CD4-positive, alpha-beta T cell treated with Interleukin-12 subunit alpha and Interleukin-12 subunit beta, for 1 hour (primary cell): Measurements from ENCODE around the gene PMEL.
"Not testable (repeated sequence)": the region's sequence is repeated elsewhere in the genome, so short reads cannot be mapped to it uniquely, and the experiment has no call there.

ENCODE experiments used
- DNase-seq: peaks from one replicate; pipeline ENCODE4 v3.0.0-alpha.2; 2020

PMEL gene

DNA sequence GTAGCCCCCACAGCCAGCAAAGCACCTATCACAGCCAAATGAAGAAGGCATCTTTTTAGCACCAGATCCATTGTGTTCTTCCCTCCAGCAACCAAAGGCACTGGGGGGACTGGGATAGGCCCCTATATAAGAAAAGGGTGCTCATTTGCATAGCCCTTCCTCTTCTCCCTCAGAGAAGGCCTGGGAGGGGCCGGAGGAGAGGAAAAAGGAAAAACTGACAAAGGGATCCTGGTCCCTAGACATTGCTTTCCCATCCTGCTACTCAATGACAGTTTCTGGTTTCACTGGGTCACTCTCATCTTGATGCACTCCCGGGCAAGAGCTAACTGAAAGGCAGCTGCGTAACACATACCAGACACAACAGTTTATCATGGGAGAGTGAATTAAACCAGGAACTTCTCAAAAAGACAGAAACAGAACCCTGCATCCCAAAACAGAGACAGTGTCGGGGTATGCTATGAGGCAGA is at the start of gene PMEL:
Gene PMEL (minus strand): TSS at position 102 of the 467 bp plus-strand sequence. CDS start 31 bp downstream, at position 71.
- DNase-seq = no peak

DNA sequence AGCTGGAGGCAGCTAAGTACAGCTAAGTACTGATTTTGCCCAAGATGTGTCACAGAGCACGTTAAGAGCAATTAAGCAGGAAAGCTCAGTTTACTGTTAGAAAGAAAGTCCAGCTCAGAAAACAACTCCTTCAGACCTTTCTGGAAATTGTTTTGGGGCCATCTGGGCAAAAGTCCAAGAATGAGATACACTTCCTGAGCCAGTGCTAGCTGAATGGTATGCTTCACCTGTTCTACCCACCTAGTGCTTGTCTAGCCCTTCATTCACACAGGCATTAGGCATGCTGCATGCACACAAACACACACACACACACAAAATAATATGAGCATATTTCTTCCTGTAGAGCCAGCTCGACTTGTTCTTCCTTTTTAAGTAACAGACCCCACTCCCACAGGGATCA is 48.4 kb upstream of the PMEL start:
- no peak for DNase-seq

DNA sequence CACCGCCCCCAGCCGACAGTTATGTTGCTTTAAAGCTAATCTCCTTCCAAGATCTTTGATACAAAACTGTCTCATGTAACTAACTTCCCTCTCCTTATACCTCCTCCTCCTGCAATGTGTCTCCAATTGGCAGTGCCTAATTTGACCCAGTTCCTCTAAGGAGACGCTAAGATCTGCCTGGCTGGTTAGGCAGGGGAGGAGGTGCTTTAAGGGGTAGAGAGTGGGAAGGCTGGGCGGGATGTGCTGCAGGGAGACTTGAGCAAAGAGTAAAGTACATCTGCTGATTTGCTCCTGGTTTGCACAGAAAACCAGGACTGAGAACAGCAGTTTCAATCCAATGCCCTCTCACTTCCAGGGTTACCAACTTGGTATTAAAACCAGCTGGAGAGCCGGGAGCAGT is 47.6 kb upstream of the PMEL start:
- DNase-seq = no peak

DNA sequence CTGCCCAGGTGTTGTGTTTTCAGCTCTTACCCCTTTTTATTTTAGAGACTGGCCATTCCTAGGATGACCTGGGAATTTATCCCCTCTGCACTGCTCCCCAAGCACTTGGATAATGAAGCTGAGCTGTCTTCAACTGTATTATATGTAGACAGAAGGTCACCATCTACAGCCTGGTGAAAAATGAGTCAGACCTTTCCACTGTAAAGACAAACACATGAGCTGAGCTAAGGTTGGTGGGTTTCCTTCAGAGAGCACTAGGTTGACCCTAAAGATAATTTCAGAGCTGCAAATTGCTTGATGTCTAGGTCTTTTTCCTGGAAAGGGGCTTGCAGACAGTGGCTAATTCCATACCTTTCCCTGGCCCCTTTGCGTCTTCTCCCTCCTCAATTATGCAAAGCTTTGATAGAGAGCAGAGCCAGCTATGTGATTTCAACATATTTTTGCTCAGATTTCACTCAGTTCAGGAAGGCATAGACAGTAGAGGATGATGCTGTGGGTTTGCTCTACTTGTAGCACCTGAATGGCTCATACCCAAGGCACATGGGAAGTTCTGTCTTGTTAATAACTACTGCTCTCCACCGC is 45.8 kb upstream of the PMEL start:
- DNase-seq = no peak

DNA sequence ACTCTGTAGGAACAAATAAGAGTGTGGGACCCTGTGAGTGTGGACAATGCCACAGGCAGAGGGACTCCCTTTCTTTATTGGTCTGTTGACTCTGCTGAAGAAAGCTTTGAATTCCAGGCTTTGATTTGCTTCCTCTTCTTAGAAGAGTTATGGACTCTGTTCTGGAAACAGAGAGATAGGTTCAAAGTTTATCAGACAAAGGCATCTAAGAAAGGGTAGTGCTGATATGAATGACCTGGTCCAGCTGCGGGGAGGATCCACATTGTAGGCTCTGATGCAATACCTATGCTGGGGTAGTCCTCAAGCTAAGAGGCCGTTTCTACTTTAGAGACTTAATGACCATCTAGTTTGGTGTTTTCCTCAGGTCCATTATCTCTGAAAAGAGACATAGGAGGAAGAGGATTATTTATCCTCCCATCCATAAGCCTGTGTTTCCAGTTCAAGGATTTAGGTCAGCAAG is 44.3 kb upstream of the PMEL start:
- no peak for DNase-seq

DNA sequence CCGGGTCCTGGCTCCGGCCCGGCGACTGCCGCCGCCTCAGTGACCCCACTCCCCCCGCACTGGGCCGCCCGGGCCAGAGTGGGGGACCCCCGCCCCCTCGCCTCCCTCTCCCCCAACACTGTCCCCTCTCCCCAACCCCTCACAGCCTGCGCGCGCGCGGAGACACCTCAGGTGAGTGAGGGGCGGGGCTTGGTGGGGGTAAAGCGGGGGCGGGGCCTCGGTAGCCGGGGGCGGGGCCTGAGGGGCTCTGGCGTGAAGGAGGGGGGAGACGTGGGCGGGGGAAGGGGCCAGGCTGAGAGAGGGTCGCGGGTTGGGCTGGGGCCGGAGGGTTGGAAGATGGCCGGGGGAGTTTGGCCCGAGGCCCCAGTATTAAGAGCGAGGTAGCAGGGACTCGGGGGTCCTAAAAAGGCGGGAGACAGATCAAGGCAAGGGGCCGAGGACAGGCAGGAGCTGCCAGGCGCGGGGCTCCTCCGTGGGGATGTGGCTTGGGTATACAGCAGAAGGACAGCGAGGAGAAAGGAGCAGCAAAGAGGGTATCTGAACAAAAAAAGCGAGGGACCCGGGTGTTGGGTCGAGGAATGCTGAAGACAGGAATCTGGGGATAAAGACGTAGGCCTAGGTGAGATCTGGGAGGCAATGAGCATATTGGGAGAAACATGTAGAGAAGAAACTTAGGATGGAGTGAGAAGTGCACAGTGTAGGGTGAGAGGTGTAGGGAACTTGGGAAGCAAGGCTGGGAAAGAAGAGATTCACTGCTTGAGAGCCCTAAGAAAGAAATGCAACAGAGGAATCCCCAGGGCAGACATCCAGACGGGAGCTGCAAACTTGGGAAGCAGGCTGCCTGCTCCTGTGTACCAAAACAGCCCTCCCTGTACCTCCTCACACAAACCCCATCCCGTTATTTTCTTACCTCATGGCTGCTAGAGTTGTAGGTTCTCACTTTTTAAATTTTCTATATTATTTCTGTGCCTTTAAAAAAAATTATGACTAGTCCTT is 42.0 kb upstream of the PMEL start:
- DNase-seq = peak; percentile 74

DNA sequence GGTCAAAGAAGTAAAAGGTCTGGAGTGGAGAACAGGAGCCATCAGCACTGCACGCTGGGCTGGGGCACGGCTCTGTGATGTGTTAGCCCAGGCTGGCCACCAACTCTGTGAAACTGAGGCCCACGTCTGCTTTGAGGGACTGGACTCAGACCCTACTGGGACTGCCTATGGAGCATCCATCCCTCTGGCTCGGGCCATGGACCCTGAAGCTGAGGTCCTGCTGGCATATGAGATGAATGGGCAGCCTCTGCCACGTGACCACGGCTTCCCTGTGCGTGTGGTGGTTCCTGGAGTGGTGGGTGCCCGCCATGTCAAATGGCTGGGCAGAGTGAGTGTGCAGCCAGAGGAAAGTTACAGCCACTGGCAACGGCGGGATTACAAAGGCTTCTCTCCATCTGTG is 38.4 kb upstream of the PMEL start:
- DNase-seq = no peak

DNA sequence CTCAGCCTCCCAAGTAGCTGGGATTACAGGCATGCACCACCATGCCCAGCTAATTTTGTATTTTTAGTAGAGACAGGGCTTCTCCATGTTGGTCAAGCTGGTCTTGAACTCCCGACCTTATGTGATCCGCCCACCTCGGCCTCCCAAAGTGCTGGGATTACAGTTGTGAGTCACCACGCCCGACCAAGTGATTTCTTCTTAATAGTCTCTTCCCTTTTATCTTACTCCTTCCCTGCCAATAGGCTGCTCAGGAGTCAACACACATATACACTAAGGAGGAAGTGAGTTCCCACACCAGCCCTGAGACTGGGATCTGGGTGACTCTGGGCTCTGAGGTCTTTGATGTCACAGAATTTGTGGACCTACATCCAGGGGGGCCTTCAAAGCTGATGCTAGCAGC is 37.5 kb upstream of the PMEL start:
- DNase-seq = not testable (repeated sequence)

DNA sequence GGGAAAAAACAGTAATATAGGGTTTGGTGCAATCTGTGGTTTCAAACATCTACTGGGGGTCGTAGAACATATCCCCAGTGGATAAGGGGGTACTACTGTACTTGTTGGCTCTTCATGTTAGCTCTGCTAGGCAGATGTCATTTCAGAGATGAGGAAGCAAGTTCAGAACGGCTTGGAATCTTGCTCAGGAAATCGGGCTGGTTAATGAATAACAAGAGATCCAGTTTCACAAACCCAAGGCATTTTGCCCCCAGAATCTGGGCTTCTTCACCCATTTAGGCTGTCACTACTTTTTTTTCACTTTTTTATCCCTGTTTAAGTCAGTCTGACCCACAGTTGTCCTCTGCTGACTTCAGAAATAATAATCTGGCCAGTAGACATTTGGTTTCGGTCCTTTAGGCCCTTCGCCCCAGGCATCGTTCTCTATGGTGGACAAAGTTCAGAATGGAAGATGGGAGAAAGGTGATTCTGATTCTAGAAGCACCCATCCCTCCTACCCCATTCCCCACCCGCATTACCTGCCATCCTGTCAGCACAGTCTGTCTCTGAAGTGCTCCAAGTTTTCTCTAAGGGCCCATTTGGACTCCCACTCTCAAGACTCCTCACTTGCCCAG is 35.8 kb upstream of the PMEL start:
- no peak for DNase-seq

DNA sequence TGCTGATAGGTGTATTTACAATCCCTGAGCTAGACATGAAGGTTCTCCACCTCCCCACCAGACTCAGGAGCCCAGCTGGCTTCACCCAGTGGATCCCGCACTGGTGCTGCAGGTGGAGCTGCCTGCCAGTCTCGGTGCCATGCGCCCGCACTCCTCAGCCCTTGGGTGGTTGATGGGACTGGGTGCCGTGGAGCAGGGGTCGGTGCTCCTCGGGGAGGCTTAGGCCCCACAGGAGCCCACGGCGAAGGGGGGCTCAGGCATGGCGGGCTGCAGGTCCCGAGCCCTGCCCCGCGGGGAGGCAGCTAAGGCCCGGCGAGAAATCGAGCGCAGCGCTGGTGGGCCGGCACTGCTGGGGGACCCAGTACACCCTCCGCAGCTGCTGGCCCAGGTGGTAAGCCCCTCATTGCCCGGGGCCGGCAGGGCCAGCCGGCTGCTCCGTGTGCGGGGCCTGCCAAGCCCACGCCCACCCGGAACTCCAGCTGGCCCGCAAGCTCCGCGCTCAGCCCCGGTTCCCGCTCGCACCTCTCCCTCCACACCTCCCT is 34.2 kb upstream of the PMEL start:
- DNase-seq = not testable (repeated sequence)

DNA sequence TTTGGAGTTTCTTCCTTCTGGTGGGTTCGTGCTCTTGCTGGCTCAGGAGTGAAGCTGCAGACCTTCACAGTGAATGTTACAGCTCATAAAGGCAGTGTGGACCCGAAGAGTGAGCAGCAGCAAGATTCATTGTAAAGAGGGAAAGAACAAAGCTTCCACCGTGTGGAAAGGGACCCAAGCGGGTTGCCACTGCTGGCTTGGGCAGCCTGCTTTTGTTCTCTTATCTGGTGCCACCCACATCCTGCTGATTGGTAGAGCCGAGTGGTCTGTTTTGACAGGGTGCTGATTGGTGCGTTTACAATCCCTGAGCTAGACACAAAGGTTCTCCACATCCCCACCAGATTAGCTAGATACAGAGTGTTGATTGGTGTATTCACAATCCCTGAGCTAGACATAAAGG is 33.7 kb upstream of the PMEL start:
- peak; percentile 16 for DNase-seq

DNA sequence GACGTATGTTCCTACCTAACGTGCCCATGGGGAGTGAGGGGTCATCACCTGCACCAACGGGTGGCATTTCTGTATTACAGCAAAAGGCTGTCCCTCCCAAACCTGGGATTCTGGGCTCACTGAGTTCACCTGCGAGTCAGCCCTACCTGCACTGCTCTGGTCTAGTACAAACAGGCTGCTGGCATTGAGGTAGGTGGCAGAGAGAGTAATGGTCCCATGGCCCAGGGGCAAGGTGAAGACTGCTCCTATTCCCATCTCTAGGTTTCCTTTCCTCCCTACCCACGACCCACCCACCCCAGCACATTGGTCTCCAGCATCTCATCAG is 31.7 kb upstream of the PMEL start:
- no peak for DNase-seq

DNA sequence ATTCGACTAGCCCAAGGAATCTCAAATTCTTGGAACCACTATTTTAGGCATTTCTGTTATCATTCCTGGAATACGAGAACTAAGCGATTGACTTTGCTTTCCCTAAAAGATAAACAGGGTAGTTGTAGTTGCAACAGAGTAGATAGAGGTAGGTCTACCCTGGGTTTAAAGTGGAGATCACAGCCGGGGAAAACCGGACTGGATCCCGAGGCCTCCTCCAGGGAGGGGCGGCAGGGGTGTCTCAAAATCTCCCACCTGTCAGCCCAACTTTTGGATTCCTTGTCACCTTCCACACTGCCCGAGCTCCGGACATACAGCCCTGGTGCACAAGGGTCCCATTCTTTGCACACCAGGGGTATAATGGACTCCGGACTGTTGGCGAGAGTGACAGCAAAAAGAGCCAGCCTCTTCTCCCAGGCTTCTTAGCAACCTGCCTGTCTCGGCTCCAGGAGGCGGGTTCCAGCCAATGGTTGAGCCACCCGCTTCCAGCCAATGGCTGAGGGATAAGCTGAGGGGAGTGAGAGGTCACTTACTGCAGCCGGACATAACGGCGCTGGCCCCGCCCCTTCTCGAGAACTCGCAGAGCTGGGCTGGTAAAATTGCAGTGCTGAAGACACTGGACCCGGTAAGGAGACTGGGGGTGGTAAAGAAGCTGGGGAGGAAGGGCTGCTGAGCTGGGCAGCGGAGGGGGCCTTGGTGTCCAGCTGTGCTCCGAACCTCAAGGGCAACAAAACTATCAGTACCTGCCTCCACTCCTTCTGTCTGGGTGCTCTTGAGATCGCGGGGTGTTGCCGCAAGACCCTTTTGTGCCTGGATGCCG is 31.1 kb upstream of the PMEL start, which contains the start of gene SUOX:
Gene SUOX (plus strand): TSS at position 562 of the 820 bp plus-strand sequence. CDS start 4,946 bp downstream, outside the sequence.
- DNase-seq = peak; percentile 36

DNA sequence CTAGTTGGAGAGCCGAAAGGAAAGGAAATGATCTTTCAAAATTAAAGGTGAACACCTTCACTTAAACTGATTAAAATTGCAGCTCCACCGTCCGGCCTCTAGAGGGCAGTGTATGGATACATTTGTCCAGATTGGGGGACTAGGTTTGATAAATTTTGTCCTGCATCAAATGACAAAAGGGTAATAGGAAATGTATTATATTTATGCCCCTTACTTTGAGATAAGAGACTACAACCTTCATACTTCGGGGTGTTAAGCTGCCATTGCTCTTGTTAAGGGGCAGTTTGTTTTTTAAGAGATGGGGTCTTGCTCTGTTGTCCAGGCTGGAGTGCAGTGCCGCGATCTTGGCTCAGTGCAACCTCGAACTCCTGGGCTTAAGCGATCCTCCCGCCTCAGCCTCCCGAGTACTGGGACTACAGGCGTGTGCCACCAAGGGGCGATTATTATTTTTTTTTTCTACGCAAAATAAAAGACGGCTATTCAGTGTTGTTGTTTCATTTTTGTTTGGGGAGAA is 30.4 kb upstream of the PMEL start:
- peak; percentile 82 for DNase-seq

DNA sequence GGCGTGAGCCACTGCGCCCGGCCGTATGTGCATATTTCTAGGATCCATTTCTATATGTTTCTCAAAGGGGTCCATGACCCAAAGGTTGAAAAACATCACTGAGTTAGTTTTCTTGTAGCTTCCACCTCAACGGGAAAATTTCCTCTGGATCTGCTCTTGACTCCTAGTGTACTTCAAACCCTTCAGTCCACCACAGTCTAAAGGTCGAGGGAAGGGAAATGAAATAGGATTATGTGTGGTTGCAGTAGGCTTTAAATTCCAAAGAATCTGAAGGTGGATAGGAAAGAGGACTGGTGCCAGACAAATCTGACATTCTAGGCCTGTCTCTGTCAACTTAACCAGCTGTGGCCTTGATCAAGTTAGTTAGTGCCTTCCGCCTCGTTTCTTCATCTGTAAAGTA is 29.5 kb upstream of the PMEL start:
- DNase-seq = no peak

DNA sequence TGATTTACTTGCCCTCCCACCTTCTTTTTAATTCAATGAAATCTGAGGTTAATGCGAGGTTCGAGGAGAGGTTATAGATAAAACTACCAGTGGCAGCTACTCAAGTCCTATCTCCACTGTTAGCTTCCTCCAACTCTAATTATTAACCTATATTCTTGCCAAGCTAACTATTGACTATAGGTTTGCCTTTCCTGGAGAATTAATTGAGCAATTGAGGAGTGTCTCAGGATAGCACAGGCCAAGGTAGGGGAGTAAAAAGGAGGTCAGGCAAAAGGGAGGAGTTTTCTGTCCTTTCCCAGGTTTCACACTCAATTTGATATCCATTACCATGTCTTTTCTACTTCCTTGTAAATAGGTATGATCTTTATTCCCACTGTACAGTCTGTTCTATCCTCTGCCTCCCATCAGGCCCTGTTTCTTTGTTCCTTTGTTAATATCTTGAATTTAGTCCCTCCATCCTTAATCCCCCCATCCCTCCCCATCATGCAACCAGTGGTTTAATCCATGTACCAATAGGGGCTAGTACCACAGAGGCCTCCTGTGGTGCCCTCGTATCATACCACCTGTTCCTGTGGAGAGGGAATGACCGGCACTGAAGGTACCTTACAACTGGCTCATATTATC is 27.5 kb upstream of the PMEL start:
- DNase-seq = no peak

DNA sequence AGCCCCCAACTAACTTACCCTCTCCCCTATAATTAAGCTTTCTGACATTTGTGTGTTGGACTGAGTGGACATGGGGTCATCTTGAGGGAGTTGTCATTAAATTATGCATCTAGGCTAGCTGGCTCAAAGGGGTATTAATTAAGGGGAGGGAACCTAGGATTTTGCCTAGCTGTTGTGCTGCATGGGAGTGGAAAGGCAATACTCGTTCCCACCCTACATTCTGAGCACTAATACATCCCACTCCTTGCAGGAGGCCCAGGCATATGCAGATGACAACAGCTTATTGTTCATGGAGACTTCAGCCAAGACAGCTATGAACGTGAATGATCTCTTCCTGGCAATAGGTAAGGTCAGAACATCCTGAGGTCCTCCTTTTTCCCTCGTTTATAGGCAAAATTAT is 25.3 kb upstream of the PMEL start:
- no peak for DNase-seq

DNA sequence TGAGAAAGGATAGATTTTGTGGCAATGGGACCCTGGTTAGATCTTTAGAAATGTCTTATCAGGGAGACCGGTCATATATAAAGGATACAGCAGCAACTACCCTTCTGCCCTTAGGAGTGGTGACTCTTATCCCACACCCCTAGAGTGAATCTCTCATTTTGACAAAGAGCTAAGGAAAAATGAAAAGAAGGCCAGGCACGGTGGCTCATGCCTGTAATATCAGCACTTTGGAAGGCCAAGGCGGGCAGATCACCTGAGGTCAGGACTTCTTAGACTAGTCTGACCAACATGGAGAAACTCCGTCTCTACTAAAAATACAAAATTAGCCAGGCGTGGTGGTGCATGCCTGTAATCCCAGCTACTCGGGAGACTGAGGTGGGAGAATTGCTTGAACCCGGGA is 20.1 kb upstream of the PMEL start:
- not testable (repeated sequence) for DNase-seq

DNA sequence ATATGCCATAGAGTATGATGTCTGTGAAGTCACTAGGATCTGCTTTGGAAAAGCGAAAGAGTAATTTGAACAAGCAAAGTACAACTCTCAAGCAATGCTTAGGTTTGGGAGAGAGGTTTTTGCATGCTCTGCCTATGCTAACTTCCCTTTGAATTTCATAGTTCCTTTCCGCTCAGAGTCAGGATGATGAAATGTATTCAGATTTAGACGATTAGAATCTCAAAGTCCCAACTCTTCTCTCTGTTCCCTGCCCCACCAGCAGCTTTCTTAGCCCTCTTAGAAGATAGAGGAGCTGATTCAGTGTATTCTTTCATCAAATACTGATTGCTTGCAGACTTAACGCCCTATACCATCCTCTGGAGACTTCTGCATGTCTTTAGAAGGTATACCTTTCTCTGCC is 19.5 kb upstream of the PMEL start:
- no peak for DNase-seq

DNA sequence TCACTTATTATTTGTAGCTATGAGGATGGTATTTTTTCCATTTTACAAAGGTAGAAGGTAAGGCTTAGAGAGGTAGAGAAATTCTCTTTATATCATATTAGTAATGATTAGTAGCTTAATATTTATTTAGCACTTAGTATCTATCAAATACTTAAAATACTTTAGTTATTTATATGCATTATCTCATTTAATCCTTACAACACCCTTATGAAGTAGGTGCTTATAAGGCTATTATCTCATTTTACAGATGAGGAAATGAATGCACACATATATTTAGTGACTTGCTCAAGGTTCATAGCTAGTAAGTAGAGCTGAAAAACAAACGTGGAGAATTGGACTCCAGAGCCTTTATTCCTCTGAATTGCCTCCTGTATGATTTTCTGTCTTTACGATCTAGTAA is 19.0 kb upstream of the PMEL start:
- DNase-seq = no peak

DNA sequence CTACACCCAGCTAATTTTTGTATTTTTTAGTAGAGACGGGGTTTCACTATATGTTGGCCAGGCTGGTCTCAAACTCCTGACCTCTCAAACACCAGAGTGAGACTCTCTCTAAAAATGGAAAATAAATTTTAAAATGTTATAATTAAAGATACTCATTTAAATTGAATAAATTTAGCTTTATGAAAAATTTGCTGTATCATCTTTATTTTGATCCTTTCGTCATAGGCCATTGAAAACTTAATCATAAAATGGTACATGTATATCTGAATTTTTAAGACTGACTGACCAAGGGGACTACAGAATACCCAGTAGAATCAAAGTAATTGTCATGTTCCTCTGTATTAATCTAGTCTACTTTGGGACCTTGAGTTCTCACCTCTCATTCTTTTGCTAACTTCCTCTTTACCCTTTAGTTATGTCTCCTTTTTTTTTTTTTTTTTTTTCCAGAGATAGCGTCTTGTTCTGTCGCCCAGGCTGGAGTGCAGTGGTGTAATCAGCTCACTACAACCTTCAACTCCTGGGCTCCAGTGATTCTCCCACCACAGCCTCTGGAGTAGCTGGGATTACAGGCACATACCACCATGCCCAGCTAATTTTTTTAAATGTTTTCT is 17.5 kb upstream of the PMEL start:
- no peak for DNase-seq
